Stimulated activated CD8-positive, alpha-beta memory T cell treated with anti-CD3 and anti-CD28 coated beads, Interleukin-15, amount 100 ng/mL, for 24 hours (primary cell): ENCODE results near the gene KLHL10.

Experiments used
- DNase-seq: peaks from one replicate; pipeline ENCODE4 v3.0.0-alpha.2; 2020; ENCODE audit warnings: low read depth

Gene KLHL10

GRCh38 chr17:41837761-41838538 lies at the start of gene KLHL10:
KLHL10 (plus strand) TSS chr17:41837825; CDS start chr17:41837933, 108 bp downstream.
- DNase-seq, result no peak

GRCh38 chr17:41792845-41793783 lies 44.5 kb upstream of the KLHL10 start:
- DNase-seq, result no peak

GRCh38 chr17:41793784-41794539 lies 43.7 kb upstream of the KLHL10 start:
- no peak for DNase-seq

- DNase-seq, result no peak
These were observed 43.1 kb upstream of the KLHL10 start for GRCh38 chr17:41794540-41794975.

- no peak for DNase-seq
These were observed 41.3 kb upstream of the KLHL10 start for GRCh38 chr17:41796121-41796895.

- DNase-seq, result no peak
These were observed 40.2 kb upstream of the KLHL10 start for GRCh38 chr17:41797377-41797776.

- no peak for DNase-seq
These were observed 38.3 kb upstream of the KLHL10 start for GRCh38 chr17:41799366-41799765.

- no peak for DNase-seq
These were observed 36.8 kb upstream of the KLHL10 start for GRCh38 chr17:41800601-41801373.

GRCh38 chr17:41801374-41802271 lies 36.0 kb upstream of the KLHL10 start:
- peak; percentile 70 for DNase-seq

- DNase-seq, result no peak
These were observed 34.3 kb upstream of the KLHL10 start for GRCh38 chr17:41803049-41804020.

- DNase-seq, result no peak
These were observed 30.8 kb upstream of the KLHL10 start for GRCh38 chr17:41806685-41807445.

GRCh38 chr17:41810659-41811548 lies 26.7 kb upstream of the KLHL10 start:
- DNase-seq, result no peak

- peak; percentile 43 for DNase-seq
These were observed 25.9 kb upstream of the KLHL10 start, which contains the start of gene P3H4 for GRCh38 chr17:41811549-41812380. P3H4 (minus strand) TSS chr17:41811949; CDS start chr17:41811915, 34 bp downstream.

GRCh38 chr17:41812381-41813151 lies 25.1 kb upstream of the KLHL10 start, which contains the start of gene FKBP10:
FKBP10 (plus strand) TSS chr17:41813004; CDS start chr17:41813035, 31 bp downstream.
- peak; percentile 7 for DNase-seq
